Hindlimb muscle (tissue), 1 donor: ENCODE measurements around the gene URB1. TPM values are rescaled to one million over a fixed set of nuclear protein-coding genes. Genes with fewer than 3 reads are reported as not detected.
"Not testable (repeated sequence)": the region's sequence is repeated elsewhere in the genome, so short reads cannot be mapped to it uniquely, and the experiment has no call there.

Source experiments
- DNase-seq: peaks from one replicate; pipeline ENCODE4 v3.0.0-alpha.2; 2013
- polyA plus RNA-seq: library from polyadenylated mRNA; unstranded; fragments of 120-200 nt; gene quantifications from one replicate; pipeline ENCODE4 v1.2.1, GENCODE V29; 2013; ENCODE audit not compliant: insufficient read length

The URB1 gene
- polyA plus RNA-seq, 1 donor = 13.8 TPM

DNA sequence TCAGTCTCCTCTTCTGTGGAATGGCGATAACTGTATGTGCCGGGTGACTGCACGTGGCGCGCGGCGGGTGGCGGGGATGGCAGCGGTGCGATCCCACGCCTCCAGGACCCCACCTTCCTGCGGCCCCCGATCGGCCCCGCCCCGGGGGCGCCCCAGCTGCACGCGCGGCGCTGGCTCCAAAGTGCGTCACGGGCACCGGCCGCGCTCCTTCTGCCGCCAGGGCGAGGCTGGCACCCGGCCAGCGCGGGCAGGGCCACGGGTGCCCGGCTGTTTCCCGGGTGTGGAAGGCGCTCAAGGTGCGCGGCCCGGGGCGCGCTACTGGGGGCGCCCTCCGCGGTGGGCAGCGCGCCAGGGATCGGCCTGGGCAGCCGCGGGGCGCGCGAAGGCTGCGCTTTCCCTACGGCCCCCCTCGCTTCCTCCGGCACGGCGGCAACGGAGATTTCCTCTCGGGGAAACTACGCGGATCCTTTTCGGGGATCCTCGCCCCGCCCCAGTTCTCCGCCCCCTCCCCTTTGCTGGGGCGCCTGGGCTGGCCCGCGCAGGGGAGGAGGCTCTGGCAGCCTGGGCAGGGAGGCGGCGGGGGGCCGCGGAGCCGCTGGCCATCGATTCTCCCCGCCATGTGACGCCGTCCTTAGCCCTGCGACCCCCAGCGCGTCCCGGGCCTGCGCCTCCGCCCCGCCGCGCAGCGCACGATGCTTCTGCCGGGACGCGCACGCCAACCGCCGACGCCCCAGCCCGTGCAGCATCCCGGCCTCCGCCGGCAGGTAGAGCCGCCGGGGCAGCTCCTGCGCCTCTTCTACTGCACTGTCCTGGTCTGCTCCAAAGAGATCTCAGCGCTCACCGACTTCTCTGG lies 19.6 kb upstream of the URB1 start, which contains the start of gene EVA1C:
EVA1C (plus strand) TSS at position 545 of the 853 bp plus-strand sequence; CDS start at position 693, 148 bp downstream.
- DNase-seq = peak; percentile 28

DNA sequence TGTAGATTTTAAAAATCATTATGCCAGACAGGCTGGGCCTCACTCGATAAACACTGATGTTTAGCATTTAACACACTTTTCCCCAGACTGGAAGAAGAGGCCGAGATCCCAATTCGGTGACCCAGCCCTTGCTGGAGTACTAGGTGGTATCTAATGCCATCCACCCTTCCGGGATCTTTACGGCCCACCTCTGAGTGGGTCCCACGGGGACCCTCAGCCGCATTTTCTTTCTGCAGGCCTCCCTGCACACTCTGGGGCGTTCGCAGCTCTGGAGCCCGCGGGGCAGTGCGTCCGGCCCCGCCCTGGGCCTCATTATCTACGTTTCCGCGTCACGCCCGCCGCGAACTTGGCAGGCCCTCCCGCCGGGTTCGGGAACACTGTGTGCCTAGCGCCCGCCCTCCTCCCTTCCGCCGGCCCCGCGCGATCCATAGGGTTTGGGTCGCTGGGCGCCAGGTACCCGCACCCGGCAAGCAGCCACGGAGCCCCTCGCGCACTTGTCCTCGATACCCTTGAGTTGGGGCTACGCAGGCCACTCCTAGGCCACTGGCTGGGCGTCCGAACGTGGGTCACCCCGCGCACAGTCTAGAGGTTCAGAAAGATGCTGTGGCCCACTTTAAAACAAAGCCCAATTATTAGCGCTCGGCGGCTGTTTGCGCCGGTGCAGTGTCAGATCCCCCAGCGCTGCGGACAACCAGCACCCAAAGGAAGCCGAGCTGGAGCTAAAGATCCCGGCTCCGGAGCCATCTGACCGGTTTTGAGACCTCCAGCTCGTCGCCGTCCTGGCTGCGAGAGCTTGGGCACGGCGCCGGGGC lies 18.7 kb upstream of the URB1 start:
- peak; percentile 43 for DNase-seq

DNA sequence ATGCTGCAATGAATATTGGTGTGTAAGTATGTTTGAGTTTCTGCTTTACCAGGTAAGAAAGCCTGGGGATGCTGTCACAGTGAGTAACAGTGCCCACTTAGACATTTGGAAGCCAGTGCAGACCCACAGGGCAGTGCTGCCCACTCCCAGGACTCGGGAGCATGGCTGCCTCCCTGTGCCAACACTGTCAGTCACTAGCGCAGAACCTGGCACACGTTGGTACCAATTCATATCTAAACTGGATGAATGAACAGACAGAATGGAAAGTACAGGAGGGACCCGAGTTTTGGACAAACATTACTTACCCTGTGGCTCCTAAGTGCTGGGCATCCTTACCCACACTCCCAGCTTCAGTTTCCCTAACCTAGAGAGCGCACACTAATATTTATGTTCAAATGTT lies 18.1 kb upstream of the URB1 start:
- DNase-seq = no peak

DNA sequence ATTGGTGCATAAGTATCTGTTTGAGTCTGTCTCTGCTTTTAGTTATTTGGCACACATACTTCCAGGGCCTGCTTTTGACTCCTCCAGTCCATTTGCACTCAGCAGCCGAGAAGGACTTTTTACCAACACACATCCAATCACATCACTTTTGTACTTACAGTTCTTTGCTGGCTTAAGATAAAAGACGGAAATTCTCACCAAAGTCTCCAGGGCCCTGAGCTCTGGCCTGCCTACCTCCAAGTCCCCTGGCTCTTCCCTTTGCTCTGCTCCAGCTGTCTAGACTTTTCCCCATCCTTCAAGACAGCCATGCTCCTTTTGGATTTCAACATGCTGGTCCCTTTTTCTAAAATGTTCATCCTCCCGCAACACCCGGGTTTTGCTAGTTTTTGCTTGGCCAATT lies 17.5 kb upstream of the URB1 start:
- no peak for DNase-seq

DNA sequence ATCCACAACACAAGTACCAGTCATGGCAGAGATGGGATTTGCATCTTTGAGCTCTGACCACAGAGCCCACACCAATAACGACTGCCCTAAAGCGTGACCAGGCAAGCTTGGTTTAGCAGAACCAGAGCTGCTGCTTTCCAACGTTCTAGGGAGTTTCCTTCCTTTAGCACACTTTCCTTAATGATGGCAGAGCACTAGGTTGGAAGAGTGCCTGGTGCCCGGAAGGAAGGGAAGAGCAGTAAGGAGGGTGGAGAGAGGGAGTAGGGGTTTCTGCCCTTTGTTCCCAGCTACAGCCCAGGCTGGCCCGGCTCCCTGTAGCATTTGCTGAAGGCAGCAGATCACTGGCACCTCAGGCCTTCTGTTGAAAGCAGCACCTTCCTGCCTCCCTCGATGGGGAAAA lies 13.6 kb upstream of the URB1 start:
- no peak for DNase-seq

DNA sequence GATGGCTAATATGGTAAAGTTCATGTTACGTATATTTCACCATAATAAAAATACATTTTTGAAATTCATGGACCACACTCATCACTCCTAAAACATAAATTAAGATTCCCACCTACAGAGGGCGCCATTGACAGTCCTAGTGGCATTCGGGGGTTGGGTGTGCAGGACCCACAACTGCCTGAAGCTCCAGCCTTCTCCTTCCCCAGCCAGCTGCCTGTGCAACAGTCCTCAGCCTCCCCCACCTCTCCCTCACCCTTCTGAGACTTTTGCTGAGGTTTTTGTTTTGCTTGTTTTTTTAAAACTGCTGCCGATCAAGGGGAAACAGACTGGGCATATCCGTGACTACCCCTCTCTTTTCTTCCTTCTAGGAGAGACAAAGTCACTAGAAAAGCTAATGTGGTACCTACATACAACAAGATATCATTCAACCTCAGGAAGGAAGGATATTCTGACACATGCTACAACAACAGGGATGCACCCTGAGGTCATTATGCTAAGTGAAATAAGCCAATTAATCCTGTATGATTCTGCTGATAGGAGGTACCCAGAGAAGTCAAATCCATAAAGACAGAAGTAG lies 10.5 kb upstream of the URB1 start:
- DNase-seq = peak; percentile 53

DNA sequence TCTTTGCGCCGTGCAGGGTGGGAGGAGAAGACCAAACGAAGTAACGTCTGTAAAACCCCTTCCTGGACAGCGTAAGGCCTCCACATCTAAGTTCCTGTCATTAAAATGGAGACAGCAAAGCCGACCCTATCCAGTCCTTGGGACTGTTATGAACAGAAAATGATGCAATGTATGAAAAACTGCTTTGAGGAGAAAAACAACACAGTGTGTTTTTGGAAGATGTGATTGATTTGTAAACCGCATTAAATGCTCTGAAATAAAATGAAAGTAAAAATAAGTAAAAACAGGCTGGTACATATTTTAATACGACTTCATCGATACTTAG lies 827 bp upstream of the URB1 start:
- DNase-seq = no peak

DNA sequence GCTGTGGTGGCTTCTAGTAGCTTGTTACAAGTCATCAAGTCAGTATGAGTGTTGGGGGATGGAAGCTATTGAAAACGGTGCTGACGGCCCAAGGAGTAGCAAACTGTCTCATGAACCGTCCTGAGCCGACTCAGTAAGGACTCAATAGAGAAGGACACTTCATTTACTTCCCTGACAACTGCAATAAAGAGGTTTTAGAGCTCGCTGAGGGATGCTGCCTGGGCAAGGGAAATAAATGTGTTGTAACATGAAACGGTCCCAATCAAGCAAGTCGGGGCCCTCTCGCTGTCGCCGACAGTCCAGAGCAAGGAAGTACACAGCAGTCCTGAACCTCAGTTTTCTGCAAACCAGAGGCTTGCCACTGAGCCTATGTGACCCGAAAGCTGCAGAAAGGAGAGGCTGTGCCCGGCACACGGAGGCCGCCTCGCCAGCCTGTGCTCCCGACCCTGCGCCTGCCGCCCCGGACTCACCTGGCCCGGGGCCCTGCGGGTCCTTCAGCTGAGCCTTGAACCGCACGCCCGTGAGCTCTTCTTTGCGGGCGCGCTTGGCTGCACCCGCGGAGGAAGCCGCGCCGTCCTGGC lies 423 bp downstream of the URB1 start:
- DNase-seq = no peak

DNA sequence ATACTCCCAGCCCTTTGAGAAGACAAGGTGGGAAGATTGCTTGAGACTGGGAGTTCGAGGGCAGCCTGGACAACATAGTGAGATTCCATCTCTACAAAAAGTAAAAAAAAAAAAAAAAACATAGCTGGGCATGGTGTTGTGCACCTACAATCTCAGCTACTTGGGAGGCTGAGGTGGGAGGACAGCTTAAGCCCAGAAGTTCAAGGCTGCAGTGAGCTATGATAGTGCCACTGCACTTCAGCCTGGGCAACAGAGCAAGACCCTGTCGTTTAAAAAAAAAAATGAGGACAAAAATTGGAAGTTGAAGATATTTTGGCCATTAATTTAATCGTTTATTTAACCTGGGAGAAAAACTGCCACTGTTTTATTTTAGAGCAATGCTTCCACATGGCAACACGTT lies 1.1 kb downstream of the URB1 start:
- DNase-seq = no peak

DNA sequence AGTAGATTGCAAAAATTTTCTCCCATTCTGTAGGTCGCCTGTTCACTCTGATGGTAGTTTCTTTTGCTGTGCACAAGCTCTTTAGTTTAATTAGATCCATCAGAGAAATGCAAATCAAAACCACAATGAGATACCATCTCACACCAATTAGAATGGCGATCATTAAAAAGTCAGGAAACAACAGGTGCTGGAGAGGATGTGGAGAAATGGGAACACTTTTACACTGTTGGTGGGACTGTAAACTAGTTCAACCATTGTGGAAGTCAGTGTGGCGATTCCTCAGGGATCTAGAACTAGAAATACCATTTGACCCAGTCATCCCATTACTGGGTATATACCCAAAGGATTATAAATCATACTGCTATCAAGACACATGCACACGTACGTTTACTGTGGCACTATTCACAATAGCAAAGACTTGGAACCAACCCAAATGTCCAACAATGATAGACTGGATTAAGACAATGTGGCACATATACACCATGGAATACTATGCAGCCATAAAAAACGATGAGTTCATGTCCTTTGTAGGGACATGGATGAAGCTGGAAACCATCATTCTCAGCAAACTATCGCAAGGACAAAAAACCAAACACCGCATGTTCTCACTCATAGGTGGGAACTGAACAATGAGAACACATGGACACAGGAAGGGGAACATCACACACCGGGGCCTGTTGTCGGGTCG lies 2.1 kb downstream of the URB1 start:
- not testable (repeated sequence) for DNase-seq

DNA sequence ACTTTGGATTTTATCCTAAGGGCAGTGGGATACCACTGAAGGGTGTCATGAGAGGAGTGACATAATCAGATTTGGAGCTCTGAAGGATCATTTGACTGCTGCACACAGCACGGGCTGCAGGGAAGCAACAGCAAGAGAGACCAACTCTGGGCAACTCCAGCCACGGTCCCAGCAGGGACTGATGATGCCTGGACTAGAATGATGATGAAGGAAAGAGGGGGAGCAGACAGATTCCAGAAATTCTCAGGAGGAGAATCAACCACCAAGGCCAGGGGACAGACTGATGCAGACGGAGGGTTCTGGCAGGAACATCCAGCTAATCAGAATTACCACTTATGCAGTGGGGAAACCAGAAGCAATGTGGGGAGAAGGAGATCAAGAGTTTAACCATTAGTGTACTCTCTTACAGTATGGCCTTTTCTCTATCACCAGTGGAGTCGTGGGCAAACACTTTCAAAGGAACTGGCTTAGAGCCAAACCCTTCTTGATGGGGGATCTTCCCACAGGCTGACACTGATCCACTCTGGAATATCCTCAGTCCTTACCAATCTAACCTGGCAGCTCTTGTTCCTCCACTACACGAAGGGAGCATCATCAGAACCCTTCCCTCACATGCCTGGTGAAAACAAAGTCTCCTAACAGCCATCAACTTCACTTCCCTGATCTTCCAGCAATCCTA lies 3.3 kb downstream of the URB1 start:
- DNase-seq = no peak

DNA sequence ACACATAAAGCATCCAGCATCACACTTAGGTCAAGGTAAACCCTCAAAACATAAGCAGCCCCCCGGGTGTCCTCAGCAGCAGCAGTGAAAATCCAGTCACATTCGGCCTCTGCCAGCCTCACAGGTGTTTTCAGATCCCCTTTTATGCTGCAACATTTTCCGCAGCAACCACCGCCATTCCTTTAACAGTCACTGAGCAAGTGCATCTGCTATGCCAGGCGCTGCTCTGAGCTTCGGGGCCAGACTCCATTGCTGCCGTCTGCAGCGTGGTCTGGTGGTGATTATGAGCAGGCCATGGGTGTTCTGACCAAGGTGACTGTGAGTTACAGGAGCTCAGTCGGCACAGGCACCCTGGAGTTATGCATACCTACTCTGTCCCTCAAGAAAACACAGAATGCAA lies 4.5 kb downstream of the URB1 start:
- DNase-seq = no peak

DNA sequence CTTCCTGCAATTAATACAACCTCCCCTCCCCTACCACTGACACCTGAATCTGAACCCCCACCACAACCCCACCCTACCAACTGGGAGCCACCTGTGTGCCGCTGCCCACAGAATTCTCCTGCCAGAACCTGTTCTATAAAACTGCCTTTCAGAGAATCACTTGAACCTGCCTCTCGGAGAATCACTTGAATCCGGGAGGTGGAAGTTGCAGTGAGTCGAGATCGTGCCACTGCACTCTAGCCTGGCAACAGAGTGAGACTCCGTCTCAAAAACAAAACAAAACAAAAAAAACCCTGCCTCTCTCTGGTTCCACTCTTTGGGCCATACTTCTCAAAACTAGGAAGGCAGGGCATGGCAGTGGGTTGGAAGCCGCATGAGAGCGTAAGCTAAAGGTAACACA lies 5.7 kb downstream of the URB1 start:
- DNase-seq = no peak

DNA sequence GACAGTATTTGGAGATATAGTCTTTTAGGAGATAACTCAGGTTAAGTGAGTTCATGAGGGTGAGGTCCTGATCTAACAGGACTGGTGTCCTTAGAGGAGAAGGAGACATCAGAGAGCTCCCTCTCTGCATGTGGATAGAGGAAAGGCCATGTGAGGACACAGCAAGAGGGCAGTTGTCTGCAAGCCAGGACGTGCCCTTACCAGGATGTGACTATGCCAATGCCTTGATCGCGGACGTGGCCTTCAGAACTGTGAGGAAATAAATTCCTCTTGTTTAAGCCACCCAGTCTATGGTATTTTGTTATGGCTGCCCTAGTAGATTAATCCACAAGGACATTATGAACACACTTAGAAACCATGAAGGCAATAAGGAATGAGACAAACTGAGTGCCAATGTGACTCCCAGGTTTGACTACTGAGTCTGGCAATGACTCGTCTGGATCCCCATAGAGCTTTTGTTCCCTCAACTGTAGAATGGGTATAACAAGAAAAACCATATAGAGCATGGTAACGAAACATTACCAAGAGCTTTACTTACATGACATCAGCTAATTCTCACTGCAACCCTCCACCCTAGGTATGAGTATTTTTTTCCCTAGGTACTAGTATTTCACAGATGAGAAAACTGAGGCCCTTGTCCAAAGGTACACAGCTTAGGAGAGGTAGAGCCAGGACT lies 6.5 kb downstream of the URB1 start:
- DNase-seq = no peak

DNA sequence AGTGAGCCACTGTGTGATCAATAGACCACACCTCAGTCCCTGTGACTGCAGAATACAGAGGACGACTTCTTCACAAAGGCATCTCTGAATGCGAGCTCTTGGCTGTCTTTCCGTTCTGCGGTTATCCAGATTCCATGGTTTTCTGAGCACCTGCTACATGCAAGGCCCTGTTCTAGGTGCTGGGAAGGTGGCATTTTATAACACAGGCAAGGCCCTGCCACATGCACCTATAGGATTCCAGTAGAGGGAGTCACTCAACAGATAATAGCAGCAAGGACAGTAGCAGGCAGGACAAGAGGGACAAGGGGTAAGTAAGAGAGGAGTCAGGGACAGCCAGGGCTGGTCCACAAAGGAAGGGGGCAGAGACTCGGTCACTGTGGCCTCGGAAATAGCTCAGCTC lies 9.0 kb downstream of the URB1 start:
- no peak for DNase-seq

DNA sequence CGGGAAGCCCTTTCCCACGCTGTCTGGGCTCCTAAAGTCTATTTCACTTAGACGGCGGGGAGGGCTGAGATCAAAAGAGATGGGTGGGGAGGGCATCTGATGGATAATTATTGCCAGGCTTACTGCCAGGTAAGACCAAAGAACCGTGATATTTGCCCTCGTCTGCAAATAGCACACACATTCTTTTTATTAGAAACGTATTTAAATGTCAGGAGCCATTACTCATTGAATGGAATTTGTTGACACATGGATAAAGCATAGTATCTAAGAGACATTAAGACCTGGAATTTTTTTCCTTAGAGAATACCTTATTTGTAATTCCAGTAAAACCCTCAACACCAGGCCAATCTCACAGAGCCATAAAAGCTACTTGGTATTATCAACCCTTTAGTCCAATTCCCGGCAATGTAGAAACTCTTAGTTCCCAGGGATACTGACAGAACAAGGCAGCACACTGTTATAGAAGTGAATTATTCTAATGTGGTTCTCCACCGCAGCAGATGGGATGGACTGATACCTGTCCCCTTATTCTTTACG lies 10.6 kb downstream of the URB1 start:
- DNase-seq = no peak

DNA sequence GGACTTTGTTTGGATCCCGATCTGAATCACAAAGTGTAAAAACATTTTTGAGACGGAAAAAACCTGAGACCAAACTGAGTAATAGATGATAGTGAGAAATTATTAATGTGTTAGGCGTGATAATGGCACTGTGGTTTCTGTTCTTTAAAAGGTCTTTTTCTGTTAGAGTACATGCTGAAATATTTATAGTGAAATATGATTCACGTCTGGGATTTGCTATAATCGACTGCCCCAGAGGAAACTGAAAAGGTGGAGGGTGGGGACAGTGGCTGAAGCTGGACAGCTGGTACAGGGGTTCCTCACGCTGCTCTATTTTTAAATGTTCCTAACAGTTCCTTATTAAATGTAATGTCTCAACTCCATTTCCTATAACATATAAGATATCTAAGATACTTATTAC lies 11.2 kb downstream of the URB1 start:
- no peak for DNase-seq

DNA sequence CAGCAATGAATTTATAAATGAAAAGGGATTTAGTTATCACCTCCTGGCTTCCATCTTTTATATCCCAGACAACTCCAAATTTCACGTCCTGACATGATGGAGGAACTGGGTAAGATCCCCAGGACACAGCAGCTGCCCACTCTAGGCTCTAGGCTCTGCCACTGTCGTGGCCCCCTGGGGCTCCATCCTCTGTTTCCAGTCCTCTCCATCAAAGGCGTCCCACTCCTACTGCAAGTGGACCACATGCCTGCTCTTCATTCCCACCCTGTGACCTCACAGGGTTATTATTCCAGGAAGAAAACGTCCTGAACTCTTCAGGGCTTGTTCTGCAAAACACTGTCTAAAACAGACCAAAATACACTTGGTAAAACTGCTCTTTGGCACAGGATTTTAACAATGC lies 11.9 kb downstream of the URB1 start:
- DNase-seq = no peak

DNA sequence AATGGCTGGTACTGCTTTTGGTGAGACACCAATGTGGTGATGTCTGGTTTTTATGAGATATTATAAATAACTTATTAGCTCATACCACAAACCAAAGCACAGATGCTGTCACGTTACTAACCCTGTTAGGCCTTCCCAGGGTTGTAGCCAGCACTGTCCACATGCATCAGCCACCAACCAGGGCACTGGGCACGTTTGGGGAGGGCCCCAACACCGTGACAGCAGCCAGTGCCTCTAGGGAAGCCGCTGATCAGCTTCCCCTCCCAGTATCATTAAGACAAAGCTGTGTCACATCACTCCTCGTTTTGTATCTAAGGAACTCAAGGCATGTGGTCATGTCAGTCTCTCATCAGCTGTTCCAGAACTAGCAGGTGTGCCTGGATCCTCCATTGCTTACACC lies 13.9 kb downstream of the URB1 start:
- DNase-seq = no peak

DNA sequence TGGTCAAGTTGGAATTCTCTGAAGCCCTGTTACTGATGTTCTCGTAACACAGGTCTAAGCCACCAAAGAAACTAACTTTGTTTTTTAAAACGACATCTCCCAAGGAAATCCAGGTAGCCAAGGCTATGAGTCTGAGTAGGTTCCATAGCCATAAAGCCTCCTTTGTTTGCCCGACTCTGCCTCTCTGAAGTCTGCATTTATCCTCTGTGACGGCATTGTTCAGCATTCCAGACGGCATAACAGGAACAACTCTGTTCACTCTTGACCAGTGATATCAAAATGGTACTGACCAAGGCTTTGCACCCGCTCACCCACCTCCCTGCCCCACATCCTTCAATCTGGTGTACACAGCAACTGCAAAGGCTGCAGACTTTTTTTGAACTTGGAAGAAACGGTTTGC lies 14.8 kb downstream of the URB1 start:
- DNase-seq = no peak

DNA sequence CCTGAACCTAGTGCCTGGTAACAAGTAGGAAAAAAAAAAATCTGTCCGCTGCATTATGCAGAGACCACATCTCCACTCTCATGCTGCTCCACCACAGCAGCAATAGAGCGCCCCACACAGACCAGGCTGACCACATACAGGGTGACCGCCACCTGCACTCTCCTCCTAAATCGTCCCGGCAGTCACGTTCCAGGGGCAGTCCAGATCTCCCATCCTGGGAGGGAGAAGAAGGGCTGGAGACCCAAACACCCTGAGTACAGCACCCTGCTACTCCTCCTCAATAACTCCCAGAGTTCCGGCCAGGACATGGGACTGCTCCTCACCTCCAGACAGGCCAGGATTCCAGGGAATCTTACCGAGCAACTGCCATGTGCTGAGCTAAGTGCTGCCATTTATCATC lies 15.3 kb downstream of the URB1 start:
- DNase-seq = no peak
